ENCODE results near the gene RGMA.

GRCh38 chr15:93063262-93063671 is 25.7 kb downstream of the RGMA start:
- TF ChIP-seq HDAC2 (IDR thresholded peaks at IDR 0.05; ENCODE audit: borderline replicate concordance in 1 of 2, low read depth in 2 of 2, low read length in 2 of 2) (no peak), EP300 (IDR thresholded peaks at IDR 0.05; ENCODE audit: borderline replicate concordance in 1 of 2, low read depth in 2 of 2, low read length in 2 of 2) (no peak)
- TF ChIP-seq, protein P1, sequence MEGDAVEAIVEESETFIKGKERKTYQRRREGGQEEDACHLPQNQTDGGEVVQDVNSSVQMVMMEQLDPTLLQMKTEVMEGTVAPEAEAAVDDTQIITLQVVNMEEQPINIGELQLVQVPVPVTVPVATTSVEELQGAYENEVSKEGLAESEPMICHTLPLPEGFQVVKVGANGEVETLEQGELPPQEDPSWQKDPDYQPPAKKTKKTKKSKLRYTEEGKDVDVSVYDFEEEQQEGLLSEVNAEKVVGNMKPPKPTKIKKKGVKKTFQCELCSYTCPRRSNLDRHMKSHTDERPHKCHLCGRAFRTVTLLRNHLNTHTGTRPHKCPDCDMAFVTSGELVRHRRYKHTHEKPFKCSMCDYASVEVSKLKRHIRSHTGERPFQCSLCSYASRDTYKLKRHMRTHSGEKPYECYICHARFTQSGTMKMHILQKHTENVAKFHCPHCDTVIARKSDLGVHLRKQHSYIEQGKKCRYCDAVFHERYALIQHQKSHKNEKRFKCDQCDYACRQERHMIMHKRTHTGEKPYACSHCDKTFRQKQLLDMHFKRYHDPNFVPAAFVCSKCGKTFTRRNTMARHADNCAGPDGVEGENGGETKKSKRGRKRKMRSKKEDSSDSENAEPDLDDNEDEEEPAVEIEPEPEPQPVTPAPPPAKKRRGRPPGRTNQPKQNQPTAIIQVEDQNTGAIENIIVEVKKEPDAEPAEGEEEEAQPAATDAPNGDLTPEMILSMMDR (IDR thresholded peaks at IDR 0.05; ENCODE audit: control extremely low read depth in 1 of 3, insufficient read depth in 1 of 3, low read depth in 1 of 3, low read length in 3 of 3), result no peak

All from H1 (cell line).